Activated naive CD4-positive, alpha-beta T cell treated with anti-CD3 and anti-CD28 coated beads, Interleukin-2, amount 50 U/mL, for 72 hours (primary cell): ENCODE results near the gene MLH3. TPM values are rescaled to one million over a fixed set of nuclear protein-coding genes. Genes with fewer than 3 reads are reported as not detected.
"Not testable (repeated sequence)": the region's sequence is repeated elsewhere in the genome, so short reads cannot be mapped to it uniquely, and the experiment has no call there.

Source experiments
- ATAC-seq, 2 donors: fragments of 150-1000 bp; cut with Tn5 transposase; 2 replicates each; pipeline ENCODE4 v1.10.0; 2021; ENCODE audit warnings: mild to moderate bottlenecking in 2 of 2, moderate library complexity in 2 of 2
- DNase-seq, 2 donors: peaks; one replicate each; pipeline ENCODE4 v3.0.0; 2021 to 2022; ENCODE audit warnings: low spot score in 2 of 2
- H3K27ac Mint-ChIP-seq, 2 donors: one replicate each; pipeline ENCODE4 v1.8.0; 2022; ENCODE audit warnings: mild to moderate bottlenecking in 2 of 2, mixed read lengths in 2 of 2
- H3K36me3 Mint-ChIP-seq, 2 donors: one replicate each; pipeline ENCODE4 v1.8.0; 2022; ENCODE audit warnings: mixed read lengths in 2 of 2
- H3K9me3 Mint-ChIP-seq, 2 donors: one replicate each; pipeline ENCODE4 v1.8.0; 2022; ENCODE audit warnings: mixed read lengths in 2 of 2
- total RNA-seq, 2 donors: library from RNA; stranded (reverse); gene quantifications; one replicate each; pipeline ENCODE4 v1.2.3, GENCODE V29; 2022

MLH3 gene
- total RNA-seq, 2 donors from 2014 or later, result 28.7 to 32.9 TPM

GRCh38 chr14:75069811-75070145 is 18.5 kb upstream of the MLH3 start:
- Mint-ChIP-seq H3K36me3 (no peaks in the 10 kb centered on the region), H3K27ac (no peak overlapping the region), H3K9me3 (no peaks in the 10 kb centered on the region)
- ATAC-seq, result no peak
- no peak for DNase-seq

DNA sequence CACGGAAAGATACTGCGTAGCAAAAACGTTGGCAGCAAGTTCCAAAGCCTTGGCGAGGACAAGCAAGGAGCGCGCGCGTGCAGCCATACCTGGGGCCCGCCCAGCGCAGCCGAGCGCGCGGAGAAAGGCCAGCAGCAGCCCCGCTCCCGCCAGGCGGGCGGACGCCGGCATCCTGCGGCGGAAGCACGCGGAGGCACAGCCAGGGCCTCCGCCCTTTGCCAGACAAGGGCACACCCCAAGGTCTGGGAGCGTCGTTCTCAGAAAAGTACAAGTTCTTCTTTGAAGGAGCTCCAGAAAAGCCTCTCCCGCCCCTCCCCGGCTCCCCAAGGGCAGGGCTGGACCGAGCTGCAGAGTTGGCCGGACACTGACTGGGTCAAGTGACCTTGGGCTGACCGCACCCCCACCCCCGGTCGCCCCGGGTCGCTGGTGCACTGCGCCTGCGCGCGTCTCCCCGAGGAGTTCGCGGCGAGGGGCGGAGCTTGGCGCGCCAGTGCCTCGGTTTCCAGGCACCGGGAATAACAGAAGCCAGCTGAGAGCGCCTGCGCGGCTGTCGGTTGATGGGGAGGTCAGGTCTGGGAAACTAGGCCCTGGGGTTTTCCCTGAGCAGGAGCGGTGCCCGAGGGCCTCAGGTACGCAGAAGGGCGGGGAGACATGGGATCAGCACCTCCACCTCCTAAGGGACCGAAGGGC is 18.0 kb upstream of the MLH3 start, which contains the start of gene ZC2HC1C:
ZC2HC1C (plus strand) TSS at position 521 of the 690 bp plus-strand sequence. CDS start 933 bp downstream, outside the sequence.
- Mint-ChIP-seq H3K27ac (no peak within 1 kb of the TSS), H3K9me3 (no peaks in the 10 kb centered on the region), H3K36me3 (no peaks in the 10 kb centered on the region)
- ATAC-seq (peak; percentile 93 to 95), DNase-seq (peak; percentile 73 to 90)

- Mint-ChIP-seq H3K36me3 (peaks cover 6 to 7% of the 10 kb centered on the region in 2 donors), H3K9me3 (no peaks in the 10 kb centered on the region), H3K27ac (no peak overlapping the region)
- peak; percentile 9 to 15 for ATAC-seq
- DNase-seq, result no peak
Measured at GRCh38 chr14:75068294-75069120, 17.2 kb upstream of the MLH3 start.

DNA sequence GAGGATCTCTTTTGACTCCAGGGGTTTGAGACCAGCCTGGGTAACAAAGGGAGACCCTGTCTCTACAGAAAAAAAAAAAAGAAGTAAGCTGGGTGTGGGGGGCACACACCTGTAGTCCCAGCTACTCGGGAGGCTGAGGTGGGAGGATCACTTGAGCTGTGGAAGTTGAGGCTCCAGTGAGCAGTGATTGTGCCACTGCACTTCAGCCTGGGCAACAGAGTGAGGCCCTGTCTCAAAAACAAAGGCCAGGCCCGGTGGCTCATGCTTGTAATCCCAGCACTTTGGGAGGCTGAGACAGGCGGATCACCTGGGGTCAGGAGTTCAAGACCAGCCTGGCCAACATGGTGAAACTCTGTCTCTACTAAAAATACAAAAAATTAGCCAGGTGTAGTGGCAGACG is 16.5 kb upstream of the MLH3 start:
- H3K27ac Mint-ChIP-seq, H3K9me3 Mint-ChIP-seq, ATAC-seq, DNase-seq: not testable (repeated sequence)
- peaks cover 12% of the 10 kb centered on the region in 2 donors for H3K36me3 Mint-ChIP-seq

DNA sequence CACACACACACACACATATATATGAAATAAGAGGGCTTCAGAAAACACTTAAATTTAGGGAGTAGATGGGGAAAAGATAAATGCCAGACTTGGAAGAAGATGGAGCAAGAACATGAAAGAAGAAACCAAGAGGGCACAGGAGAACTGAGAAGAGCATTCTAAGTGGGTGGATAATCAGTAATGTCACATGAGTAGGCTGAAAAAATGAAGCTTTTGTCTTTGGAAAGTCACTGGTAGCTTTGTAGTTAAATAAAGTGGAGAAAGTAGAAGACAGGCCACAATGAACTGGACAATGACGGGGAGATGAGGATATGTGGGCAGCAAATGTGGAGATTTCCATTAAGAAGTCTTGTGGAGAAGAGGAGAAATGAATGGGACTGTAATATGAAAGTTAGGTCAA is 15.9 kb upstream of the MLH3 start:
- DNase-seq (no peak), ATAC-seq (no peak)
- Mint-ChIP-seq H3K9me3 (no peaks in the 10 kb centered on the region), H3K36me3 (peaks cover 12% of the 10 kb centered on the region in 2 donors), H3K27ac (no peak overlapping the region)

- no peaks in the 10 kb centered on the region for H3K9me3 Mint-ChIP-seq
- no peak for DNase-seq
- no peak for ATAC-seq
- H3K36me3 Mint-ChIP-seq, result peaks cover 12% of the 10 kb centered on the region in 2 donors
- no peak overlapping the region for H3K27ac Mint-ChIP-seq
Measured at GRCh38 chr14:75066691-75067090, 15.4 kb upstream of the MLH3 start.

DNA sequence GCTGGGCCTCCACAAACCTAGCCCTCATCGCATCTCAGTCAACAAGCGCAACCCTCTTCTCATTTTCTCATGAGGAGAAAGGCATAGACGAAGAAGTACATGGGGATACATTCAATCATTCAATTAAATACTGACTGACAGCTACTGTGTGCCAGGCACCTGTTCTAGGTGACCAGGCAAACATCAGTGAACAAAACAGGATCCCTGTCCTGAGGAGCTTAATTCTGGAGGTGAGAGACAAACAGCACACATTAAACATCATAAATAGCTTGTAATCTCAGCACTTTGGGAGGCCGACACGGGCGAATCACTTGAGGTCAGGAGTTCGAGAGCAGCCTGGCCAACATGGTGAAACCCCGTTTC is 12.9 kb upstream of the MLH3 start:
- peak in 1 of 2 donors; percentile 30 for ATAC-seq
- Mint-ChIP-seq H3K27ac (peak overlapping the region; percentile 91 to 99), H3K36me3 (peaks cover 25 to 32% of the 10 kb centered on the region in 2 donors), H3K9me3 (no peaks in the 10 kb centered on the region)
- no peak for DNase-seq

- DNase-seq, result peak; percentile 94 to 96
- Mint-ChIP-seq H3K36me3 (peaks cover 25 to 38% of the 10 kb centered on the region in 2 donors), H3K27ac (peak within 1 kb of the TSS; percentile 91 to 99), H3K9me3 (no peaks in the 10 kb centered on the region)
- ATAC-seq, result peak; percentile 99 to 100
Measured at GRCh38 chr14:75063491-75064204, 12.4 kb upstream of the MLH3 start, which contains the start of gene ACYP1. ACYP1 (minus strand) TSS chr14:75064024; CDS start chr14:75063553, 471 bp downstream.

- Mint-ChIP-seq H3K27ac (peak overlapping the region in 1 of 2 donors; percentile 91), H3K36me3 (peaks cover 25 to 43% of the 10 kb centered on the region in 2 donors), H3K9me3 (no peaks in the 10 kb centered on the region)
- ATAC-seq (peak in 1 of 2 donors; percentile 14), DNase-seq (no peak)
Measured at GRCh38 chr14:75063013-75063412, 11.7 kb upstream of the MLH3 start.

DNA sequence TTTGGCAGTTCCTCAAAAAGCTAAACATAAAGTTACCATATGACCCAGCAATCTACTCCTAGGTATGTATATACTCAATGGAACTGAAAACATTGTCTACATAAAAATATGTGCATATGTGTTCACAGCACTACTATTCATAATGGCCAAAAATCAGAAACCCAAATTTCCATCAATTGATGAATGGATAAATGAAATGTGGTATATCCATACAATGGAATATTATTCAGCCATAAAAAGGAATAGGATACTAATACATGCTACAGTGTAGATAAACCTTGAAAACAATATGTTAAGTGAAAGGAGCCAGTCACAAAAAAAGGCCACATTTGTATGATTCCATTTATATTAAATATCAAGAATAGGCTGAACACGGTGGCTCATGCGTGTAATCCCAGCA is 9.2 kb upstream of the MLH3 start:
- peaks cover 36 to 56% of the 10 kb centered on the region in 2 donors for H3K36me3 Mint-ChIP-seq
- H3K27ac Mint-ChIP-seq, result peak overlapping the region in 1 of 2 donors; percentile 60

DNA sequence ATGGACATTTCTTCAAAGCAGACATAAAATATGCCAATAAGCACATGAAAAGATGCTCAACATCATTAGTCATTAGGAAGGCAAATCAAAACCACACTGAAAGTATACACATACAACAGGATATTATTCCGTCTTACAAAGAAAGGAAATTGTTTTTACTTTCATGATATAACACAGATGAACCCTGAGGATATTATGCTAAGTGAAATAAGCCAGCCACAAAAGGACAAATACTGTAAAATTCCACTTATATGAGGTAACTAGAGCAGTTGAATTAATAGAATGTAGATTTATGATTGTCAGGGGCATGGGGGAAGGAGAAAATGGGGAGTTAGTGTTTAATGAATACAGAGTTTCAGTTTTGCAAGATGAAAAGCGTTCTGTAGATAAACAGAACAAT is 8.4 kb upstream of the MLH3 start:
- no peaks in the 10 kb centered on the region for H3K9me3 Mint-ChIP-seq
- DNase-seq (no peak), ATAC-seq (no peak)
- H3K27ac Mint-ChIP-seq, result no peak overlapping the region
- peaks cover 38 to 59% of the 10 kb centered on the region in 2 donors for H3K36me3 Mint-ChIP-seq

More for the DNA sequence above, 9.2 kb upstream of the MLH3 start:
- ATAC-seq (no peak), DNase-seq (no peak)
- H3K9me3 Mint-ChIP-seq, result no peaks in the 10 kb centered on the region

- DNase-seq (no peak), ATAC-seq (no peak)
- Mint-ChIP-seq H3K36me3 (peaks cover 18 to 60% of the 10 kb centered on the region in 2 donors), H3K27ac (no peak overlapping the region), H3K9me3 (no peaks in the 10 kb centered on the region)
Measured at GRCh38 chr14:75054421-75054820, 3.2 kb upstream of the MLH3 start.

DNA sequence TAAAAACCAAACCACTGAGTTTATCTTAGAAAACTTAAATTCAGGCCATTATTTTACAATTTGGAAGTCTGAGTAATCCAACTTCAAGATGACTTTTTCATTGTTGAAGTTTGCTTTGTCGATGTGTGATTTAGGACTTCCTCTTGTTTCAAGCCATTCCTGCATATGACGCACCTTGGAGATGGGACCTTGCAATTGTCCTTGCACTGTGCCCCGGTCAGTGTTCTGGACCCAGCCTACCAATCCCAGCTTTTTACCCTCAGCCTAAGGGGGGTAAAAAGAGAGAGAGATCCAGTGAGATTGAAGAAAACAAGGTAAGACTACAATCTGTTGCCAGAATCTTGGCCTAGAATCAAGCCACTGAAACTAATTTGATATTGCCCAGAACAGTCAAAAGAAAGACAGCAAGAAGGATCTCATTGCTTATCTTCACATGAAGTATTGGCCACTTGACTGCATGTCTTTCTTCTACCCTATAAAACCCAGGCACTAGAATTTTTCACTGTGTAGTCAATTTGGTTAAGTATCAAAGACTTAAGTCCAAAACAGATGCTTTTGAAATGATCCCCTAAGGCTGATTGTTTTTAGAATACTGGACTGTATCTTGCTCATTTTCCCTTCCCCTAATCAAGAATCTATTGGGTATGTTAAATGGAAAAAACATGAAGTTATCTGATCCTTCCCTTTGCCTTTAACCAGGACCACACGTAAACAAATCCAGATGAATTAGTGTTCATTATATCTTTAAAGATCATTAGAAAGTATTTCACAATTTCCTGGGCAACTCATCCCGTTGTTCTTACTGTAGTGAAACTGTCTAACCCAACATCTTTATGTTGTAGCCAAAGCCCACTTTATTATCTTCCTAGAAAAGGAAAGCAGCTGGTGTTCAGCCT is 2.4 kb upstream of the MLH3 start:
- DNase-seq (no peak), ATAC-seq (no peak)
- Mint-ChIP-seq H3K36me3 (peaks cover 23 to 57% of the 10 kb centered on the region in 2 donors), H3K27ac (no peak overlapping the region), H3K9me3 (no peaks in the 10 kb centered on the region)

GRCh38 chr14:75051556-75051899 is 261 bp upstream of the MLH3 start:
- ATAC-seq, result no peak
- H3K27ac Mint-ChIP-seq, result peak overlapping the region; percentile 93 to 98
- peaks cover 30 to 69% of the 10 kb centered on the region in 2 donors for H3K36me3 Mint-ChIP-seq
- no peak for DNase-seq
- H3K9me3 Mint-ChIP-seq, result no peaks in the 10 kb centered on the region

- DNase-seq (no peak), ATAC-seq (no peak)
- Mint-ChIP-seq H3K9me3 (no peaks in the 10 kb centered on the region), H3K27ac (no peak overlapping the region), H3K36me3 (peaks cover 19 to 62% of the 10 kb centered on the region in 2 donors)
Measured at GRCh38 chr14:75049731-75050201, 1.5 kb downstream of the MLH3 start.

- ATAC-seq, result no peak
- DNase-seq, result no peak
- peaks cover 19 to 55% of the 10 kb centered on the region in 2 donors for H3K36me3 Mint-ChIP-seq
- no peaks in the 10 kb centered on the region for H3K9me3 Mint-ChIP-seq
- H3K27ac Mint-ChIP-seq, result no peak overlapping the region
Measured at GRCh38 chr14:75049136-75049535, 2.1 kb downstream of the MLH3 start.
